Transverse colon (tissue), 4 donors: ENCODE measurements around the gene CXorf58. TPM values are rescaled to one million over a fixed set of nuclear protein-coding genes. Genes with fewer than 3 reads are reported as not detected.
"Not testable (repeated sequence)": the region's sequence is repeated elsewhere in the genome, so short reads cannot be mapped to it uniquely, and the experiment has no call there.

Experiments used
- DNase-seq: peaks from one replicate; pipeline ENCODE4 v3.0.0-alpha.2; 2019
- H3K27ac ChIP-seq, 4 donors: fragments of 200-600 bp; sonication (generic); 2 replicates each; pipeline ENCODE4 v1.5.1; 2016 to 2018; ENCODE audit warnings: inconsistent platforms in 4 of 4
- H3K27me3 ChIP-seq: fragments of 200-600 bp; sonication (generic); 2 replicates; pipeline ENCODE4 v1.5.1; 2017; ENCODE audit warnings: inconsistent platforms
- H3K36me3 ChIP-seq, 4 donors: fragments of 200-600 bp; sonication (generic); 2 replicates each; pipeline ENCODE4 v1.5.1; 2017 to 2019; ENCODE audit warnings: inconsistent platforms in 4 of 4
- H3K4me1 ChIP-seq, 4 donors: fragments of 200-600 bp; sonication (generic); 2 replicates each; pipeline ENCODE4 v1.5.1; 2017 to 2020; ENCODE audit warnings: inconsistent platforms in 4 of 4
- H3K4me3 ChIP-seq, 4 donors: fragments of 200-600 bp; sonication (generic); 1 replicate in 1 of 4; 2 replicates in 3 of 4; pipeline versions ENCODE4 v1.5.1 to v1.6.1; 2017 to 2019; ENCODE audit warnings: inconsistent platforms in 4 of 4
- H3K9me3 ChIP-seq, 2 donors: fragments of 200-600 bp; sonication (generic); 2 replicates each; pipeline ENCODE4 v1.5.1; 2017 to 2019; ENCODE audit warnings: inconsistent platforms in 2 of 2
- CTCF ChIP-seq, 5 experiments: fragments of 200-600 bp in 3 of 5; fragments of 450-650 bp in 2 of 5; sonication (generic) in 3 of 5; IDR thresholded peaks; 1 replicate in 2 of 5; 2 replicates in 3 of 5; pipeline ENCODE4 v1.5.1; 2016 to 2017; ENCODE audit warnings: antibody characterized with exemption in 5 of 5, inconsistent platforms in 3 of 5, mild to moderate bottlenecking in 2 of 5, moderate library complexity in 1 of 5
- EP300 ChIP-seq: sonication (generic); formaldehyde crosslinking; IDR thresholded peaks from one replicate; pipeline ENCODE4 v1.6.1; 2017; ENCODE audit warnings: antibody characterized with exemption, low read depth
- POLR2A ChIP-seq: fragments of 450-650 bp; IDR thresholded peaks from one replicate; pipeline ENCODE4 v1.6.1; 2016; ENCODE audit warnings: antibody characterized with exemption, mild to moderate bottlenecking, moderate library complexity
- POLR2AphosphoS5 ChIP-seq, 3 donors: sonication (generic); formaldehyde crosslinking; IDR thresholded peaks; one replicate each; pipeline ENCODE4 v1.6.1; 2016; ENCODE audit warnings: antibody characterized with exemption in 3 of 3
- WGBS, 2 donors: methylation state at CpG; one replicate each; pipeline ENCODE4 v1.1.5; 2018; ENCODE audit warnings: low coverage in 1 of 2; 5-methylcytosine and 5-hydroxymethylcytosine counted together
- in situ Hi-C, 4 donors: fragments of 200-750 bp; cut with MboI; loops; one replicate each; pipeline versions ENCODE4 v1.15.0 to v1.15.1; 2017; ENCODE audit warnings: low sequenced_read_pairs in 3 of 4, low pct_ligation_motif_present in 1 of 4, low pct_unique_long_range_greater_than_20kb in 1 of 4
- intact Hi-C: fragments of 100-400 bp; cut with DNase I; formaldehyde crosslinking; loops from one replicate; pipeline ENCODE4 v1.15.1; 2023; ENCODE audit warnings: low total_unique reads
- total RNA-seq, 4 donors: library from RNA; depleted of rRNA; stranded (reverse); fragments of >200 nt; gene quantifications; one replicate each; pipeline ENCODE4 v1.1.0, GENCODE V29; 2016

CXorf58 gene
- total RNA-seq: under 1 TPM in 1 of 4 donors, not detected in 3; 0.27 TPM

GRCh38 chrX:23907498-23908218, at the start of gene CXorf58, which contains the start of gene APOO:
CXorf58 (plus strand) TSS chrX:23908006; CDS start chrX:23910303, 2,297 bp downstream.
APOO (minus strand) TSS chrX:23907938; CDS start chrX:23907702, 236 bp downstream.
- intact Hi-C loops (loop anchor here (10.0 kb wide), 1 partner anchor 213 kb away; no protein-coding TSS in a partner anchor), in situ Hi-C loops (loop anchor here (10.0 to 25.0 kb wide), 7 partner anchors 117 to 220 kb away; partner anchors contain the start of genes KLHL15 (in 2 of the 4), EIF2S3 (in 1 of the 4) and SAT1 (in 1 of the 4))
- H3K36me3 ChIP-seq: no peaks in the 10 kb centered on the region
- 49% methylated on average over 63 of the region's 81 CpGs; no CpG with 5 or more reads in 1 of the 2 donors for WGBS, 2 donors
- H3K9me3 ChIP-seq: no peaks in the 10 kb centered on the region
- H3K4me3 ChIP-seq: peak within 1 kb of the TSS; percentile 35 to 67 (median 53)
- H3K27ac ChIP-seq: peak within 1 kb of the TSS; percentile 82 to 96 (median 92)
- no peaks in the 10 kb centered on the region for H3K27me3 ChIP-seq
- DNase-seq: peak; percentile 92
- H3K4me1 ChIP-seq: peaks cover 0 to 10% (median 0%) of the 10 kb centered on the region in 4 donors
- TF ChIP-seq CTCF (IDR thresholded peaks at IDR 0.05) (peak; percentile 68 to 95 (median 75)), POLR2AphosphoS5 (IDR thresholded peaks at IDR 0.05) (peak in 1 of 3 donors; percentile 67), POLR2A (peak; percentile 65), EP300 (no peak)

GRCh38 chrX:23859238-23859637, 48.6 kb upstream of the CXorf58 start:
- H3K27ac ChIP-seq, intact Hi-C loops, H3K4me1 ChIP-seq, H3K27me3 ChIP-seq, DNase-seq, H3K4me3 ChIP-seq, H3K9me3 ChIP-seq, in situ Hi-C loops, H3K36me3 ChIP-seq: not testable (repeated sequence)
- WGBS, 2 donors: 88 to 100% methylated on average over 1 to 7 of the region's 7 CpGs

- intact Hi-C loops (no loop called here), in situ Hi-C loops (no loop called here)
- 78 to 88% methylated on average over 3 to 6 of the region's 6 CpGs for WGBS, 2 donors
- Histone ChIP-seq H3K27ac (no peak overlapping the region), H3K27me3 (no peaks in the 10 kb centered on the region), H3K9me3 (no peaks in the 10 kb centered on the region), H3K4me3 (no peak overlapping the region), H3K4me1 (no peaks in the 10 kb centered on the region), H3K36me3 (no peaks in the 10 kb centered on the region)
- no peak for DNase-seq
- TF ChIP-seq CTCF (IDR thresholded peaks at IDR 0.05): no peak
- TF ChIP-seq POLR2AphosphoS5 (IDR thresholded peaks at IDR 0.05): no peak
These were observed 46.5 kb upstream of the CXorf58 start for GRCh38 chrX:23861215-23861896.

GRCh38 chrX:23861952-23862351, 45.9 kb upstream of the CXorf58 start:
- H3K4me3 ChIP-seq, DNase-seq, H3K27me3 ChIP-seq, H3K4me1 ChIP-seq, H3K36me3 ChIP-seq, intact Hi-C loops, H3K27ac ChIP-seq, H3K9me3 ChIP-seq, in situ Hi-C loops: not testable (repeated sequence)
- 61% methylated on average over 2 of the region's 2 CpGs; no CpG with 5 or more reads in 1 of the 2 donors for WGBS, 2 donors

- H3K36me3 ChIP-seq: no peaks in the 10 kb centered on the region
- no peak overlapping the region for H3K4me3 ChIP-seq
- in situ Hi-C loops (no loop called here), intact Hi-C loops (no loop called here)
- H3K4me1 ChIP-seq: no peaks in the 10 kb centered on the region
- H3K27ac ChIP-seq: no peak overlapping the region
- no peaks in the 10 kb centered on the region for H3K9me3 ChIP-seq
- no peak for DNase-seq
- 79% methylated on average over 5 of the region's 5 CpGs; no CpG with 5 or more reads in 1 of the 2 donors for WGBS, 2 donors
- no peaks in the 10 kb centered on the region for H3K27me3 ChIP-seq
- no peak for TF ChIP-seq EP300
- no peak for TF ChIP-seq CTCF (IDR thresholded peaks at IDR 0.05)
- no peak for TF ChIP-seq POLR2AphosphoS5 (IDR thresholded peaks at IDR 0.05)
- no peak for TF ChIP-seq POLR2A
These were observed 43.0 kb upstream of the CXorf58 start for GRCh38 chrX:23864742-23865326.
